Spinal cord (tissue), 10 donors: ENCODE measurements around the gene GOLT1B. TPM values are rescaled to one million over a fixed set of nuclear protein-coding genes. Genes with fewer than 3 reads are reported as not detected.

Experiments used
- DNase-seq, 6 donors: peaks; one replicate each; pipeline versions ENCODE4 v3.0.0 to v3.0.0-alpha.2; 2013 to 2015; ENCODE audit warnings: low spot score in 6 of 6, low read depth in 4 of 6
- H3K27ac ChIP-seq: one replicate; pipeline ENCODE4 v1.5.1; 2013; ENCODE audit warnings: low read depth, low read length, control low read depth
- H3K27me3 ChIP-seq: one replicate; pipeline ENCODE4 v1.6.1; 2013; ENCODE audit warnings: low read length; ENCODE audit not compliant: control insufficient read depth, insufficient read depth
- H3K36me3 ChIP-seq: one replicate; pipeline ENCODE4 v1.6.1; 2013; ENCODE audit warnings: low read length; ENCODE audit not compliant: control insufficient read depth, insufficient read depth
- H3K4me1 ChIP-seq: one replicate; pipeline ENCODE4 v1.6.1; 2013; ENCODE audit warnings: low read length; ENCODE audit not compliant: control insufficient read depth, insufficient read depth
- H3K4me3 ChIP-seq: one replicate; pipeline ENCODE4 v1.5.1; 2013; ENCODE audit warnings: low read depth, low read length, control low read depth
- H3K9me3 ChIP-seq: one replicate; pipeline ENCODE4 v1.6.1; 2013; ENCODE audit warnings: low read length; ENCODE audit not compliant: control insufficient read depth, insufficient read depth
- WGBS: methylation state at CpG from one replicate; pipeline ENCODE4 v1.1.5; 2013; ENCODE audit warnings: missing lambda C conversion rate; ENCODE audit not compliant: insufficient coverage; 5-methylcytosine and 5-hydroxymethylcytosine counted together
- polyA plus RNA-seq, 2 donors: library from polyadenylated mRNA; unstranded; fragments of 120-200 nt; gene quantifications; one replicate each; pipeline ENCODE4 v1.2.1, GENCODE V29; 2013; ENCODE audit not compliant: insufficient read length in 2 of 2
- total RNA-seq, 2 donors: library from RNA; depleted of rRNA in 1 of 2; stranded (reverse); fragments of 120-200 nt in 1 of 2; fragments of >200 nt in 1 of 2; gene quantifications; one replicate each; pipeline versions ENCODE4 v1.2.3 to v1.2.4, GENCODE V29; 2013 to 2014
- donor health status: healthy.

Gene GOLT1B
- total and polyA plus RNA-seq, 4 donors, result 36.6 to 69.7 (median 40.5) TPM

DNA sequence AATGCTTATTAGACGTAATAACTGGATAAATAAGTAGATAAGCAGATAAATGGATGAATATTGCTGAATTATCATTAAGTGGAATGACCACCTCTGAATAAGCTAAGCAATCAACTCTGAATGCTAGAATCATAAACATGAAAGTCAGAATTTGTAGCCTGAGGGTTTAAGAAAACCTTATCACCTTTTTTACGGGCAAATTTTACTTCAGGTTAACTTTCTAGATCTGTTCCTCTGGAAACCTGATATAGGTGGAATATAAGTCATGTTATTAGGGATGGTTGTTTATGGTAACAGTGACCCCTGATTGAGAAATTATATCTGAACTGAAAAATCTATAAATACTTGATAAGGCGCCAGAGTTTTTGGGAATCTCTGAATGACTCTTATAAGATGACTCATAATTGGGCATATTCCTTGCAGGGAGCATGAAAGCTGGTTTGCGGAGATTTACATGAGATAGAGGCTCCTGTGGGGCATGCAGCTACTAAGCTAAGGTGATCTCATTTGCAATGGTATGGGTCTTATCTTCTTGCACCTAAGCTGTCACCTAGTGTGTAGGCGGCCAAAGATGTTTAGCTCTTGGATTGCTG, 36.6 kb downstream of the GOLT1B start:
- no peak overlapping the region for H3K4me3 ChIP-seq
- no peaks in the 10 kb centered on the region for H3K36me3 ChIP-seq
- H3K27me3 ChIP-seq, result no peaks in the 10 kb centered on the region
- H3K27ac ChIP-seq, result no peak overlapping the region
- WGBS, result 65% methylated on average over 3 of the region's 5 CpGs
- H3K9me3 ChIP-seq, result no peaks in the 10 kb centered on the region
- DNase-seq, result no peak
- H3K4me1 ChIP-seq, result no peaks in the 10 kb centered on the region

DNA sequence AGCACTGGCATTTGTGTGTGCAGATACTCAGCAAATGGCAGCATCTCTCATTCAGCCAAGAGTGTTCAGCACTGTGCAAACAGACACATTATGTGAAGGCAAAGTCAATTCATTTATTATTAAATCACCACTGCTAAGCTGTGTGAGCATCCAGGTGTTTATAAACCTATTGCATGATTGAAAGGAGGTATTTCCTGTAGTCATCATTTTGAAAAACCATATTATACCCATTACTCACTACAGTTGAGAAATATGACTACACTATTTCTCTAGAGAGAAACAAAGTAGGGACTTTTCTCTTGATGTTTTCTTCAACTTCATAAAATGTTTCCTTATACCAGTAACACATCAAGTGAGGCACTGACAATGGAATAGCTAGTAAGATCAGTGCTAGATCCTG, 38.2 kb downstream of the GOLT1B start:
- Histone ChIP-seq H3K27ac (no peak overlapping the region), H3K27me3 (no peaks in the 10 kb centered on the region), H3K4me3 (no peak overlapping the region), H3K9me3 (no peaks in the 10 kb centered on the region), H3K4me1 (no peaks in the 10 kb centered on the region), H3K36me3 (no peaks in the 10 kb centered on the region)
- DNase-seq, result no peak

GRCh38 chr12:21541773-21542172, 40.2 kb downstream of the GOLT1B start:
- no peak for DNase-seq
- H3K27ac ChIP-seq, result no peak overlapping the region
- WGBS, result 83% methylated on average over 3 of the region's 6 CpGs
- H3K36me3 ChIP-seq, result no peaks in the 10 kb centered on the region
- H3K9me3 ChIP-seq, result no peaks in the 10 kb centered on the region
- H3K4me1 ChIP-seq, result no peaks in the 10 kb centered on the region
- H3K4me3 ChIP-seq, result no peak overlapping the region
- no peaks in the 10 kb centered on the region for H3K27me3 ChIP-seq

DNA sequence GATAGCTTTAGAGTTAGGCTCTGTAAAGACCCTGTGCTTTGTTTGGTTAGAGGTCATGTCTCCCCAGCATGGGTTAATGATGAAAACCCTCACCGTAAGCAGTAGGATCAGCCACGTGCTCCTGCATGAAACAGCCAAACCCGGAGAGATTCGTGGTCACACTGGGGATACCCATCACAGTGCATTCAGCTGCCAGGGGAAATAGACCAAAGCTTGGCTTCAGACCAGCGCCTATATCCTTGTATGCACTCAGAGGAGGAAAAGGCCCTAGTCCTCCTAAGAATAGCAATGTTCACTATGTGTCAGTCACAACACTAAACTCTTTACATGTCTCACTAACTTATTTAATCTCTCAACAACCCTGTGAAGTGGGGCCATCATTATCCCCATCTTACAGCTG, 40.8 kb downstream of the GOLT1B start:
- H3K9me3 ChIP-seq, result no peaks in the 10 kb centered on the region
- no peak for DNase-seq
- 87% methylated on average over 5 of the region's 5 CpGs for WGBS
- H3K27ac ChIP-seq, result no peak overlapping the region
- no peaks in the 10 kb centered on the region for H3K27me3 ChIP-seq
- H3K4me1 ChIP-seq, result no peaks in the 10 kb centered on the region
- no peaks in the 10 kb centered on the region for H3K36me3 ChIP-seq
- no peak overlapping the region for H3K4me3 ChIP-seq

DNA sequence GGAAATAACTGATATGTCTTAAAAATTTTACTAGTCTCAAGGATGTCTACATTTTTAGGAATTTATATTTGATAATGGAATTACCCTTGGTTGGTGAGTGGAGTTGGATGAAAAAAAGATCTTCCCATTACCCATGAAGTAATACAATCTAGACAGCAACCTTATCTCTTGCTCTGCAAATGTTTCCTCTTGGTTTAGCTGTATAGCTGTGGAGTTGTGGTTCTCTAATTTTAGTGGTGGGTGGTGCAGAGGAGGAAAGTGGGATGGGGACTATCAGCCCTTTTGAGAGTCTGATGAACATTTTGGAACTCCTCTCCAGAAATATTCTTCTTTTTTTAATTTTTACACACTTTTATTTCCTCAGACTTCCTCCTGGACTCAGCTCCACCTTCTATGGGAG, 41.6 kb downstream of the GOLT1B start:
- Histone ChIP-seq H3K36me3 (no peaks in the 10 kb centered on the region), H3K4me3 (no peak overlapping the region), H3K27me3 (no peaks in the 10 kb centered on the region), H3K4me1 (no peaks in the 10 kb centered on the region), H3K9me3 (no peaks in the 10 kb centered on the region), H3K27ac (no peak overlapping the region)
- no peak for DNase-seq

- DNase-seq, result no peak
Observed at GRCh38 chr12:21545557-21545956, 44.0 kb downstream of the GOLT1B start.

DNA sequence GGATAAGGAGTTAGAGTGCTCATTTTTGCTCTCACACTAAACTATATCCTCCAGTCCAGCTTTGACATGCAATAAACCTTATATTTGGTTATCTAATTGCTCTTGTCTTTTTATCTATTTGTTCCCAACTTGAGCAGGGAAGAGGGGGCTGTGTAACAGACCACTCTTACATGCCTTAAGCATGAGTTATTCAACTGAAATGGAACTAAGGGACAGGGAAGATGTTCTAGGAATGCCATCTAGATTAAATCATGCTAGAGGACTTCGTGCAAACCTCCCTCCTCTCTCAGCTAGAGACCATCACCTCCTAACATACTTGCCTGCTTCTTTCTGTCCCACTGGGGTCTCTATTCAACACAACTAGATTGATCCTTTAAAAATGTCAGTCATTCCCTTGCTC, 45.1 kb downstream of the GOLT1B start:
- Histone ChIP-seq H3K9me3 (no peaks in the 10 kb centered on the region), H3K4me3 (no peak overlapping the region), H3K36me3 (no peaks in the 10 kb centered on the region), H3K27ac (no peak overlapping the region), H3K4me1 (no peaks in the 10 kb centered on the region), H3K27me3 (no peaks in the 10 kb centered on the region)
- WGBS, result no CpG with 5 or more reads among the region's 1 CpG
- DNase-seq, result no peak

More at GRCh38 chr12:21545557-21545956, 44.0 kb downstream of the GOLT1B start:
- WGBS, result no CpG with 5 or more reads among the region's 2 CpGs
- Histone ChIP-seq H3K27ac (no peak overlapping the region), H3K36me3 (no peaks in the 10 kb centered on the region), H3K4me1 (no peaks in the 10 kb centered on the region), H3K9me3 (no peaks in the 10 kb centered on the region), H3K27me3 (no peaks in the 10 kb centered on the region), H3K4me3 (no peak overlapping the region)

DNA sequence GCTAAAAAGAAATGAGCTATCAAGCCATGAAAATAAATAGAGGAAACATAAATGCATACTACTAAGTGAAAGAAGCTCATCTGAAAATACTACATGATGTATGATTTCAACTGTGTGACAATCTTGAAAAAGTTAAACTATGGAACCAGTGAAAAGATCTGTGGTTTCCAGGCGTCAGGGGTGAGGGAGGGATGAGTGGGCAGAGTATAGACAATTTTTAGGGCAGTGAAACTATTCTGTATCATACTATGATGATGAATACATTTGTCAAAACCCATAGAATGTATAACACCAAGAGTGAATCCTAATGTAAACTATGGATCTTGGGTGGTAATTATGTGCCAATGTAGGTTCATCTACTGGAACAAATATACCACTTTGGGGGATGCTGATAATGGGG, 45.8 kb downstream of the GOLT1B start:
- Histone ChIP-seq H3K36me3 (no peaks in the 10 kb centered on the region), H3K4me1 (no peaks in the 10 kb centered on the region), H3K27me3 (no peaks in the 10 kb centered on the region), H3K27ac (no peak overlapping the region), H3K4me3 (no peak overlapping the region), H3K9me3 (no peaks in the 10 kb centered on the region)
- no CpG with 5 or more reads among the region's 1 CpG for WGBS
- no peak for DNase-seq

DNA sequence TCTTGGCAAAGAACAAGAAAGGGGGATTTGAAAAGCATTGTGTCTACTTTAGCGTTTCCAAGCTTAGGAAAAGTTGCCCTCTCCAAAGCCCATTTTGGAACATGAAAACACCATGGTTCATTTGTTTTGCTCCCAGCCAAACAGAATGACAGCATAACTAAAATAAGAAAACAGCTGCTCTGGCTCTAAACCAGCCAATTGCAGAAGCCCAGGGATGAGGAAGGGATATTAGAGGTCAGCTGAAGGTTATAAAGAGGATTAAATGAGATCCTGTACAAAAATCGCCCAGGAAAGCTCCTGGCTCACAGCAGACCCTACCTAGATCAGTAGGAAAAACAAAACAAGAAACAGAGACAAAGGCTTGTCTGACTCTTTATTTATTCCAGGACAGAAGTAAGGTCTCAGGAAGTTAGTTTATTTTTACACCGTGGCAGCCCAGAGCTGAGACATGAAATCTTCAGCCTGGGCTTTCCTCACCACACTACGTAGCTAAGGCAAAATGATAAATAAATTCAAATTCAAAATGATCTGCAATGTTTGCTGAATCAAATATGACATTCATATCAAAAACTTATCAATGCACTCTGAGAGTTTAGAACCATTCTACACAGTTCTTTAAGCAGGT, 50.4 kb downstream of the GOLT1B start:
- no peak overlapping the region for H3K4me3 ChIP-seq
- peak in 2 of 6 donors; percentile 4 to 41 for DNase-seq
- H3K27ac ChIP-seq, result no peak overlapping the region
- H3K4me1 ChIP-seq, result no peaks in the 10 kb centered on the region
- no peaks in the 10 kb centered on the region for H3K36me3 ChIP-seq
- H3K27me3 ChIP-seq, result no peaks in the 10 kb centered on the region
- WGBS, result 40% methylated on average over 1 of the region's 4 CpGs
- no peaks in the 10 kb centered on the region for H3K9me3 ChIP-seq

DNA sequence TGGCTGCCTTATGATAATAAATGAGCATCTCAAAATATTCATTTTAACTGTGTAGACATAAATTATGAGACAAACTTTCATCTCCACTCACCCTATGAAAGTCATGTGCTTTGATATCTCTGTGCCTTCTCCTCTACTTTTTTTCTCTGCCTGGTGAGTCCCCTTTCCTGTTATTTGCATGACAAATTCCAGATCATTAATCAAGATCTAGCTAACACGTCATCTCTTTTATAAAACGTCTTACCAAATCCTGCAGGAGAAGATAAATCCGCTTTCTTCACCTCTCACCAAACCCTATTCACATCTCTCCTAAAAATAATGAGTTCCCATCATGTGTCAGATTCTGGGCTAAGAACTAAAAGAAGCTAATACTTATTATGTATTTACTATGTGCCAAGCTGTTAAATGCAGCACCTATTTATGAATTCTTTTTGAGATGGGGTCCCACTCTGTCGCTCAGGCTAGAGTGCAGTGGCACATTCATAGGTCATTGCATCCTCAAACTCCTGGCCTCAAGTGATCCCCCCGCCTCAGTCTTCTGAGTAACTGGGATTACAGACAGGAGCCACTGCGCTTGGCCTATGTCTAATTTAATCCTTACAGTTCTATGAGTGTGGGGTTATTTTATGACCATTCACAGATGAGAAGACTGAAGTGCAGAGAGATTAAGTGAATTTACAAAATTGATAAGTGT, 51.2 kb downstream of the GOLT1B start:
- no peaks in the 10 kb centered on the region for H3K4me1 ChIP-seq
- no peak overlapping the region for H3K4me3 ChIP-seq
- H3K9me3 ChIP-seq, result no peaks in the 10 kb centered on the region
- H3K36me3 ChIP-seq, result no peaks in the 10 kb centered on the region
- 100% methylated on average over 1 of the region's 6 CpGs for WGBS
- DNase-seq, result no peak
- H3K27ac ChIP-seq, result no peak overlapping the region
- no peaks in the 10 kb centered on the region for H3K27me3 ChIP-seq
